ENCODE data around the gene STK32B.

DNA sequence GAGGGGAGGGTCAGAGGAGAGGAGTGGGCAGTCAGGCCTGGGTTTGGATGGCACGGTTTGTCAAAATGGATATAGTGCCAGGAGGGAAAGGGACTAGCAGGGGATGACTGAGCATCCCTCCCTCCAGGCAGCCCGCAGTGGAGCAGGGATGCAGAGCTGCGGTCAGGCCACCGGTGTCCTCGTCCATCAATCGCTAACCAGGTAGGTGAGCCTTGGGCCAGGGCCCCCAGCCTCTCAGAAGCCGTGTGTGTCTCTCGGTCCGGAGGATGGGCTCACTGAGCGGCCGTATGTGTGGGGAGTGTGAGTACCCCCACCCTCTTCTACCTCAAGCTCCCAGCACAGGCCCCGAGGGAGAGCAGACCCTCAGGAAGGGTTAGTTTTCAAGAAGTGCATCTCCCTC lies 31.5 kb upstream of the STK32B start:
- TF ChIP-seq, protein P1, sequence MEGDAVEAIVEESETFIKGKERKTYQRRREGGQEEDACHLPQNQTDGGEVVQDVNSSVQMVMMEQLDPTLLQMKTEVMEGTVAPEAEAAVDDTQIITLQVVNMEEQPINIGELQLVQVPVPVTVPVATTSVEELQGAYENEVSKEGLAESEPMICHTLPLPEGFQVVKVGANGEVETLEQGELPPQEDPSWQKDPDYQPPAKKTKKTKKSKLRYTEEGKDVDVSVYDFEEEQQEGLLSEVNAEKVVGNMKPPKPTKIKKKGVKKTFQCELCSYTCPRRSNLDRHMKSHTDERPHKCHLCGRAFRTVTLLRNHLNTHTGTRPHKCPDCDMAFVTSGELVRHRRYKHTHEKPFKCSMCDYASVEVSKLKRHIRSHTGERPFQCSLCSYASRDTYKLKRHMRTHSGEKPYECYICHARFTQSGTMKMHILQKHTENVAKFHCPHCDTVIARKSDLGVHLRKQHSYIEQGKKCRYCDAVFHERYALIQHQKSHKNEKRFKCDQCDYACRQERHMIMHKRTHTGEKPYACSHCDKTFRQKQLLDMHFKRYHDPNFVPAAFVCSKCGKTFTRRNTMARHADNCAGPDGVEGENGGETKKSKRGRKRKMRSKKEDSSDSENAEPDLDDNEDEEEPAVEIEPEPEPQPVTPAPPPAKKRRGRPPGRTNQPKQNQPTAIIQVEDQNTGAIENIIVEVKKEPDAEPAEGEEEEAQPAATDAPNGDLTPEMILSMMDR (IDR thresholded peaks at IDR 0.05; ENCODE audit: control extremely low read depth in 1 of 3, insufficient read depth in 1 of 3, low read depth in 1 of 3, low read length in 3 of 3), result peak in 1 of 3 experiments; percentile 4; a peak in 1 of 4 replicates
- TF ChIP-seq CHD2 (IDR thresholded peaks at IDR 0.05; ENCODE audit: low read length) (no peak), EP300 (IDR thresholded peaks at IDR 0.05; ENCODE audit: borderline replicate concordance in 1 of 2, low read depth in 2 of 2, low read length in 2 of 2) (no peak), CBX5 (IDR thresholded peaks at IDR 0.05; ENCODE audit: low read depth, low read length) (no peak), POLR2A (IDR thresholded peaks at IDR 0.05; ENCODE audit: control extremely low read depth in 1 of 2, low read depth in 2 of 2, low read length in 2 of 2) (no peak)
- TF ChIP-seq, protein P2, sequence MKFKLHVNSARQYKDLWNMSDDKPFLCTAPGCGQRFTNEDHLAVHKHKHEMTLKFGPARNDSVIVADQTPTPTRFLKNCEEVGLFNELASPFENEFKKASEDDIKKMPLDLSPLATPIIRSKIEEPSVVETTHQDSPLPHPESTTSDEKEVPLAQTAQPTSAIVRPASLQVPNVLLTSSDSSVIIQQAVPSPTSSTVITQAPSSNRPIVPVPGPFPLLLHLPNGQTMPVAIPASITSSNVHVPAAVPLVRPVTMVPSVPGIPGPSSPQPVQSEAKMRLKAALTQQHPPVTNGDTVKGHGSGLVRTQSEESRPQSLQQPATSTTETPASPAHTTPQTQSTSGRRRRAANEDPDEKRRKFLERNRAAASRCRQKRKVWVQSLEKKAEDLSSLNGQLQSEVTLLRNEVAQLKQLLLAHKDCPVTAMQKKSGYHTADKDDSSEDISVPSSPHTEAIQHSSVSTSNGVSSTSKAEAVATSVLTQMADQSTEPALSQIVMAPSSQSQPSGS (IDR thresholded peaks at IDR 0.05; ENCODE audit: low read length), result no peak

Data from H1 (cell line).